Neural cell (in vitro differentiated cells): ENCODE results near the gene SLC25A13. TPM values are rescaled to one million over a fixed set of nuclear protein-coding genes. Genes with fewer than 3 reads are reported as not detected.

Experiments
- H2AFZ ChIP-seq: fragments of 200-600, 300-800 bp; sonication (generic), shearing (Covaris generic); 2 replicates; pipeline ENCODE4 v1.6.0; 2014; ENCODE audit warnings: low read depth, mild to moderate bottlenecking, antibody characterized with exemption, low read length, moderate library complexity
- H3F3A ChIP-seq: fragments of 200-600 bp; shearing (Covaris generic); 2 replicates; pipeline ENCODE4 v1.6.1; 2016; ENCODE audit warnings: mild to moderate bottlenecking, moderate library complexity, mixed read lengths, antibody characterized with exemption, low read length; ENCODE audit not compliant: insufficient read depth, poor library complexity, severe bottlenecking
- H3K27ac ChIP-seq: fragments of 200-600, 300-800 bp; sonication (generic), shearing (Covaris generic); 2 replicates; pipeline ENCODE4 v1.5.1; 2014; ENCODE audit warnings: mild to moderate bottlenecking, low read length, moderate library complexity
- H3K27me3 ChIP-seq: fragments of 300-800, 200-600 bp; sonication (generic), shearing (Covaris generic); 2 replicates; pipeline ENCODE4 v1.6.0; 2014; ENCODE audit warnings: mild to moderate bottlenecking, low read depth, low read length, moderate library complexity; ENCODE audit not compliant: insufficient read depth
- H3K36me3 ChIP-seq: fragments of 300-800, 200-600 bp; sonication (generic), shearing (Covaris generic); 2 replicates; pipeline ENCODE4 v1.5.1; 2014; ENCODE audit warnings: mild to moderate bottlenecking, antibody characterized with exemption, low read length, moderate library complexity; ENCODE audit not compliant: insufficient read depth
- H3K4me2 ChIP-seq: fragments of 300-800, 200-600 bp; sonication (generic), shearing (Covaris generic); 2 replicates; pipeline ENCODE4 v1.6.0; 2014; ENCODE audit warnings: mild to moderate bottlenecking, low read length
- H3K4me3 ChIP-seq: fragments of 300-800, 200-600 bp; sonication (generic), shearing (Covaris generic); 2 replicates; pipeline ENCODE4 v1.5.1; 2014; ENCODE audit warnings: mild to moderate bottlenecking, low read length, moderate library complexity
- H3K79me2 ChIP-seq: fragments of 200-600 bp; shearing (Covaris generic); replicated peaks from 2 replicates; pipeline ENCODE4 v1.6.0; 2014; ENCODE audit warnings: mild to moderate bottlenecking, low read length, moderate library complexity; ENCODE audit not compliant: insufficient read depth
- H3K9ac ChIP-seq: fragments of 300-800, 200-600 bp; sonication (generic), shearing (Covaris generic); 2 replicates; pipeline ENCODE4 v1.6.1; 2016; ENCODE audit warnings: mild to moderate bottlenecking, low read length, mixed read lengths
- H3K9me2 ChIP-seq: fragments of 200-600 bp; shearing (Covaris generic); 2 replicates; pipeline ENCODE4 v1.6.1; 2016; ENCODE audit warnings: mild to moderate bottlenecking, low read length, mixed read lengths; ENCODE audit not compliant: insufficient read depth
- H3K9me3 ChIP-seq: fragments of 200-600, 300-800 bp; sonication (generic), shearing (Covaris generic); 2 replicates; pipeline ENCODE4 v1.6.1; 2016; ENCODE audit warnings: mild to moderate bottlenecking, mixed run types, low read length, moderate library complexity, mixed read lengths
- H4K20me1 ChIP-seq: fragments of 200-600 bp; shearing (Covaris generic); 2 replicates; pipeline ENCODE4 v1.6.1; 2016; ENCODE audit warnings: mild to moderate bottlenecking, mixed run types; ENCODE audit not compliant: insufficient read depth
- CTCF ChIP-seq: fragments of 450-650 bp; IDR thresholded peaks from 2 replicates; pipeline ENCODE4 v1.5.1; 2014; ENCODE audit warnings: antibody characterized with exemption, mild to moderate bottlenecking, moderate library complexity; ENCODE audit not compliant: poor library complexity, severe bottlenecking
- EP300 ChIP-seq: fragments of 450-650 bp; conservative IDR thresholded peaks from 2 replicates; pipeline ENCODE4 v1.6.1; 2014; ENCODE audit warnings: antibody characterized with exemption, mild to moderate bottlenecking, moderate library complexity; ENCODE audit not compliant: poor library complexity, severe bottlenecking
- EZH2 ChIP-seq: fragments of 200-600, 300-800 bp; shearing (Covaris generic), sonication (generic); IDR thresholded peaks from 2 replicates; pipeline ENCODE4 v1.6.1; 2014; ENCODE audit warnings: antibody characterized with exemption, low read length, borderline replicate concordance, mild to moderate bottlenecking; ENCODE audit not compliant: insufficient read depth, poor library complexity, severe bottlenecking
- MXI1 ChIP-seq: fragments of 450-650 bp; conservative IDR thresholded peaks from 2 replicates; pipeline ENCODE4 v1.6.1; 2014; ENCODE audit warnings: antibody characterized with exemption, mild to moderate bottlenecking; ENCODE audit not compliant: poor library complexity, severe bottlenecking
- POLR2AphosphoS5 ChIP-seq: IDR thresholded peaks from 2 replicates; pipeline ENCODE4 v1.6.1; 2012
- RAD21 ChIP-seq: fragments of 450-650 bp; conservative IDR thresholded peaks from 2 replicates; pipeline ENCODE4 v1.6.1; 2014; ENCODE audit warnings: antibody characterized with exemption, mild to moderate bottlenecking, moderate library complexity
- REST ChIP-seq: IDR thresholded peaks from 2 replicates; pipeline ENCODE4 v1.6.1; 2012; ENCODE audit warnings: borderline replicate concordance
- SMC3 ChIP-seq: fragments of 450-650 bp; conservative IDR thresholded peaks from 2 replicates; pipeline ENCODE4 v1.6.1; 2014; ENCODE audit warnings: antibody characterized with exemption, mild to moderate bottlenecking, moderate library complexity; ENCODE audit not compliant: poor library complexity
- TAF1 ChIP-seq: IDR thresholded peaks from 2 replicates; pipeline ENCODE4 v1.6.1; 2012; ENCODE audit warnings: low read depth
- polyA plus RNA-seq: library from polyadenylated mRNA; depleted of rRNA; stranded (reverse); fragments of >200 nt; gene quantifications from 2 replicates; pipeline ENCODE4 v1.2.3, GENCODE V29; 2014

Gene SLC25A13
- polyA plus RNA-seq, 1 donor from 2014 or later = 20.2 TPM

- no peak overlapping the region for H3K9ac ChIP-seq
- H3F3A ChIP-seq = no peaks in the 10 kb centered on the region
- TF ChIP-seq SMC3 (no peak), EZH2 (no peak)
- no peak overlapping the region for H2AFZ ChIP-seq
- no peaks in the 10 kb centered on the region for H3K79me2 ChIP-seq
- no peaks in the 10 kb centered on the region for H3K9me2 ChIP-seq
- H3K36me3 ChIP-seq = no peaks in the 10 kb centered on the region
- H3K27me3 ChIP-seq = no peaks in the 10 kb centered on the region
- H3K27ac ChIP-seq = no peak overlapping the region
- H3K4me2 ChIP-seq = no peak overlapping the region
- H3K4me3 ChIP-seq = no peak overlapping the region
- H4K20me1 ChIP-seq = no peaks in the 10 kb centered on the region
- H3K9me3 ChIP-seq = no peaks in the 10 kb centered on the region
Observed at GRCh38 chr7:96233084-96233483, 88.8 kb downstream of the SLC25A13 start.

- Histone ChIP-seq H3K4me3 (no peak overlapping the region), H3K27me3 (no peaks in the 10 kb centered on the region), H3K4me2 (no peak overlapping the region), H3K79me2 (no peaks in the 10 kb centered on the region), H4K20me1 (no peaks in the 10 kb centered on the region), H3K27ac (no peak overlapping the region), H2AFZ (no peak overlapping the region), H3F3A (no peaks in the 10 kb centered on the region), H3K9me2 (no peaks in the 10 kb centered on the region), H3K9me3 (no peaks in the 10 kb centered on the region), H3K36me3 (no peaks in the 10 kb centered on the region), H3K9ac (no peak overlapping the region)
- TF ChIP-seq EP300 (no peak), EZH2 (no peak), TAF1 (no peak), POLR2AphosphoS5 (no peak), CTCF (no peak), MXI1 (no peak), RAD21 (no peak), SMC3 (no peak), REST (no peak)
Observed at GRCh38 chr7:96228760-96229159, 93.1 kb downstream of the SLC25A13 start.

- no peak overlapping the region for H3K4me2 ChIP-seq
- no peaks in the 10 kb centered on the region for H3K9me2 ChIP-seq
- TF ChIP-seq REST = no peak
- H3K9me3 ChIP-seq = no peaks in the 10 kb centered on the region
- H3K4me3 ChIP-seq = no peak overlapping the region
- H2AFZ ChIP-seq = no peak overlapping the region
- no peak overlapping the region for H3K9ac ChIP-seq
- no peaks in the 10 kb centered on the region for H3K36me3 ChIP-seq
- no peaks in the 10 kb centered on the region for H3F3A ChIP-seq
- H4K20me1 ChIP-seq = no peaks in the 10 kb centered on the region
- H3K27ac ChIP-seq = no peak overlapping the region
- no peaks in the 10 kb centered on the region for H3K27me3 ChIP-seq
- no peaks in the 10 kb centered on the region for H3K79me2 ChIP-seq
Observed at GRCh38 chr7:96225251-96225650, 96.6 kb downstream of the SLC25A13 start.
